Uterus (tissue), 2 donors: ENCODE data around the gene SEC11A.

Experiments used
- CTCF ChIP-seq, 4 experiments: fragments of 200-600 bp in 2 of 4; fragments of 450-650 bp in 2 of 4; sonication (generic) in 2 of 4; IDR thresholded peaks; one replicate each; pipeline ENCODE4 v1.5.1; 2016 to 2019; ENCODE audit warnings: antibody characterized with exemption in 4 of 4, mild to moderate bottlenecking in 2 of 4, moderate library complexity in 1 of 4
- POLR2A ChIP-seq, 2 donors: fragments of 450-650 bp; IDR thresholded peaks; one replicate each; pipeline ENCODE4 v1.6.1; 2016; ENCODE audit warnings: antibody characterized with exemption in 2 of 2, mild to moderate bottlenecking in 1 of 2, moderate library complexity in 1 of 2

GRCh38 chr15:84760219-84760618 lies 44.3 kb upstream of the SEC11A start:
- TF ChIP-seq CTCF (IDR thresholded peaks at IDR 0.05) = no peak
- no peak for TF ChIP-seq POLR2A (IDR thresholded peaks at IDR 0.05)
